ENCODE results near the gene TACC2. TPM values are rescaled to one million over a fixed set of nuclear protein-coding genes. Genes with fewer than 3 reads are reported as not detected.

The TACC2 gene
- total RNA-seq, 1 donor from 2014 or later, result 22.0 TPM

GRCh38 chr10:122085423-122085911 lies 96.5 kb downstream of the TACC2 start:
- no peak overlapping the region for H2AFZ ChIP-seq (ENCODE audit: low read depth, low read length)
- no peaks in the 10 kb centered on the region for H3K9me3 ChIP-seq (ENCODE audit: insufficient read depth, low read depth, low read length)
- H3K4me1 ChIP-seq (ENCODE audit: insufficient read depth, low read length), result no peaks in the 10 kb centered on the region
- H4K20me1 ChIP-seq (ENCODE audit: insufficient read depth, low read length), result no peaks in the 10 kb centered on the region
- no peak overlapping the region for H3K4me2 ChIP-seq (ENCODE audit: low read length)
- no peak for TF ChIP-seq CTCF (IDR thresholded peaks at IDR 0.05; ENCODE audit: insufficient read depth, low read depth, low read length)
- no peak for TF ChIP-seq EZH2 (IDR thresholded peaks at IDR 0.05; ENCODE audit: insufficient read depth, low read length)
- DNase-seq (ENCODE audit: low read depth) (no peak), FAIRE-seq (no peak)
- Mint-ChIP-seq H3K36me3 (ENCODE audit: low read depth, unreplicated experiment) (no peaks in the 10 kb centered on the region), H3K9me3 (ENCODE audit: unreplicated experiment) (no peaks in the 10 kb centered on the region), H3K4me1 (ENCODE audit: low read depth, unreplicated experiment) (no peaks in the 10 kb centered on the region), H3K27ac (ENCODE audit: unreplicated experiment) (no peak overlapping the region), H3K27me3 (ENCODE audit: low read depth, unreplicated experiment) (peaks cover 50% of the 10 kb centered on the region), H3K4me3 (ENCODE audit: unreplicated experiment) (no peak overlapping the region)
- no peak overlapping the region for H3K4me3 ChIP-seq (ENCODE audit: insufficient read depth, low read depth, low read length)
- no peaks in the 10 kb centered on the region for H3K79me2 ChIP-seq (ENCODE audit: insufficient read depth, low read length)
- no peaks in the 10 kb centered on the region for H3K36me3 ChIP-seq (ENCODE audit: insufficient read depth, low read length)
- no peak overlapping the region for H3K9ac ChIP-seq (ENCODE audit: low read length)
- no peak overlapping the region for H3K27ac ChIP-seq (ENCODE audit: low read depth, low read length)
- peaks cover 36% of the 10 kb centered on the region for H3K27me3 ChIP-seq (ENCODE audit: insufficient read depth, low read length)

- FAIRE-seq (no peak), DNase-seq (ENCODE audit: low read depth) (no peak)
- no peaks in the 10 kb centered on the region for H4K20me1 ChIP-seq (ENCODE audit: insufficient read depth, low read length)
- H3K27me3 Mint-ChIP-seq (ENCODE audit: low read depth, unreplicated experiment), result peaks cover 50% of the 10 kb centered on the region
- H3K79me2 ChIP-seq (ENCODE audit: insufficient read depth, low read length), result no peaks in the 10 kb centered on the region
- H3K4me1 ChIP-seq (ENCODE audit: insufficient read depth, low read length), result no peaks in the 10 kb centered on the region
- peaks cover 36% of the 10 kb centered on the region for H3K27me3 ChIP-seq (ENCODE audit: insufficient read depth, low read length)
- H2AFZ ChIP-seq (ENCODE audit: low read depth, low read length), result no peak overlapping the region
- H3K27ac ChIP-seq (ENCODE audit: low read depth, low read length), result no peak overlapping the region
- H3K4me3 Mint-ChIP-seq (ENCODE audit: unreplicated experiment), result no peak overlapping the region
- H3K4me3 ChIP-seq (ENCODE audit: insufficient read depth, low read depth, low read length), result no peak overlapping the region
- H3K9me3 ChIP-seq (ENCODE audit: insufficient read depth, low read depth, low read length), result no peaks in the 10 kb centered on the region
- no peaks in the 10 kb centered on the region for H3K4me1 Mint-ChIP-seq (ENCODE audit: low read depth, unreplicated experiment)
- H3K9me3 Mint-ChIP-seq (ENCODE audit: unreplicated experiment), result no peaks in the 10 kb centered on the region
- TF ChIP-seq CTCF (IDR thresholded peaks at IDR 0.05; ENCODE audit: insufficient read depth, low read depth, low read length), result no peak
- H3K36me3 Mint-ChIP-seq (ENCODE audit: low read depth, unreplicated experiment), result no peaks in the 10 kb centered on the region
- H3K9ac ChIP-seq (ENCODE audit: low read length), result no peak overlapping the region
- H3K36me3 ChIP-seq (ENCODE audit: insufficient read depth, low read length), result no peaks in the 10 kb centered on the region
- H3K4me2 ChIP-seq (ENCODE audit: low read length), result no peak overlapping the region
- no peak overlapping the region for H3K27ac Mint-ChIP-seq (ENCODE audit: unreplicated experiment)
Measured at GRCh38 chr10:122086416-122087240, 97.7 kb downstream of the TACC2 start.

GRCh38 chr10:122087436-122087835 lies 98.5 kb downstream of the TACC2 start:
- H3K27me3 Mint-ChIP-seq (ENCODE audit: low read depth, unreplicated experiment), result peaks cover 55% of the 10 kb centered on the region
- no peak overlapping the region for H3K27ac Mint-ChIP-seq (ENCODE audit: unreplicated experiment)
- H3K4me3 Mint-ChIP-seq (ENCODE audit: unreplicated experiment), result no peak overlapping the region
- H3K36me3 Mint-ChIP-seq (ENCODE audit: low read depth, unreplicated experiment), result no peaks in the 10 kb centered on the region
- H3K9me3 ChIP-seq (ENCODE audit: insufficient read depth, low read depth, low read length), result no peaks in the 10 kb centered on the region
- no peaks in the 10 kb centered on the region for H3K36me3 ChIP-seq (ENCODE audit: insufficient read depth, low read length)
- FAIRE-seq, result no peak
- H3K27me3 ChIP-seq (ENCODE audit: insufficient read depth, low read length), result peaks cover 37% of the 10 kb centered on the region
- H3K4me3 ChIP-seq (ENCODE audit: insufficient read depth, low read depth, low read length), result no peak overlapping the region
- no peak for DNase-seq (ENCODE audit: low read depth)
- H4K20me1 ChIP-seq (ENCODE audit: insufficient read depth, low read length), result no peaks in the 10 kb centered on the region
- no peak for TF ChIP-seq EZH2 (IDR thresholded peaks at IDR 0.05; ENCODE audit: insufficient read depth, low read length)
- TF ChIP-seq CTCF (IDR thresholded peaks at IDR 0.05; ENCODE audit: insufficient read depth, low read depth, low read length), result no peak
- H3K27ac ChIP-seq (ENCODE audit: low read depth, low read length), result no peak overlapping the region
- no peaks in the 10 kb centered on the region for H3K9me3 Mint-ChIP-seq (ENCODE audit: unreplicated experiment)
- H3K4me1 Mint-ChIP-seq (ENCODE audit: low read depth, unreplicated experiment), result no peaks in the 10 kb centered on the region
- H3K4me2 ChIP-seq (ENCODE audit: low read length), result no peak overlapping the region
- no peaks in the 10 kb centered on the region for H3K79me2 ChIP-seq (ENCODE audit: insufficient read depth, low read length)
- no peak overlapping the region for H3K9ac ChIP-seq (ENCODE audit: low read length)
- H3K4me1 ChIP-seq (ENCODE audit: insufficient read depth, low read length), result no peaks in the 10 kb centered on the region
- H2AFZ ChIP-seq (ENCODE audit: low read depth, low read length), result no peak overlapping the region

All from astrocyte (in vitro differentiated cells and primary cell).